ENCODE data around the gene ELP5. TPM values are rescaled to one million over a fixed set of nuclear protein-coding genes. Genes with fewer than 3 reads are reported as not detected.

ELP5 gene
- total and polyA plus RNA-seq, 2 donors (not counting 1 experiment from before 2014, with no cell fraction given), result 48.0 to 69.9 TPM

- Histone ChIP-seq H2AFZ (ENCODE audit: insufficient read depth, low read depth, low read length, poor library complexity, severe bottlenecking) (peak overlapping the region; percentile 61), H3K9ac (ENCODE audit: low read length) (peak overlapping the region; percentile 65), H3K27me3 (replicated peaks in 1 of 4; ENCODE audit: control extremely low read depth in 1 of 4, control insufficient read depth in 3 of 4, insufficient read depth in 4 of 4, low read length in 3 of 4) (no peaks in the 10 kb centered on the region), H3K36me3 (replicated peaks in 1 of 2; ENCODE audit: control extremely low read depth in 1 of 2, control insufficient read depth in 1 of 2, extremely low read depth in 1 of 2, insufficient read depth in 2 of 2, low read length in 1 of 2) (no peaks in the 10 kb centered on the region), H3K9me3 (ENCODE audit: control extremely low read depth in 1 of 3, control insufficient read depth in 2 of 3, insufficient read depth in 1 of 3, low read length in 2 of 3) (no peaks in the 10 kb centered on the region), H3K4me1 (ENCODE audit: control insufficient read depth in 2 of 2, insufficient read depth in 2 of 2, low read length in 2 of 2) (peaks cover 17 to 25% of the 10 kb centered on the region in 2 donors), H3K79me2 (ENCODE audit: control insufficient read depth, insufficient read depth, low read length) (no peaks in the 10 kb centered on the region), H4K20me1 (ENCODE audit: control insufficient read depth, insufficient read depth, low read length, poor library complexity, severe bottlenecking) (no peaks in the 10 kb centered on the region), H3K27ac (ENCODE audit: low read length in 2 of 2) (peak overlapping the region; percentile 86 to 93), H3K4me3 (ENCODE audit: control extremely low read depth in 1 of 5, extremely low read depth in 1 of 5, insufficient read depth in 1 of 5, low read depth in 2 of 5, low read length in 4 of 5) (peak overlapping the region in 4 of 5 experiments; percentile 49 to 65 (median 55)), H3K4me2 (replicated peaks; ENCODE audit: low read depth, low read length, poor library complexity, severe bottlenecking) (peak overlapping the region; percentile 74)
- ATAC-seq (ENCODE audit: low read depth) (peak; percentile 85), DNase-seq (peak; percentile 99)
- ChIA-PET POLR2A (interaction anchor here (0.7 to 1.6 kb wide), 5 partner anchors 20 to 1047 kb away, joined by 3 to 12 read pairs (median 4); partner anchors contain the start of genes DVL2 and GABARAP), CTCF (interaction anchor here (0.6 to 1.2 kb wide), 3 partner anchors 15 to 72 kb away, joined by 3 to 4 read pairs (median 4); partner anchors contain the start of genes ACADVL and DLG4)
- H3K4me1 Mint-ChIP-seq, result peaks cover 28% of the 10 kb centered on the region
- no peaks in the 10 kb centered on the region for H3K9me3 Mint-ChIP-seq (ENCODE audit: insufficient read depth)
- peak overlapping the region; percentile 91 for H3K27ac Mint-ChIP-seq
- TF ChIP-seq EZH2 (IDR thresholded peaks at IDR 0.05; ENCODE audit: borderline replicate concordance, insufficient read depth, low read depth, low read length, poor library complexity, severe bottlenecking) (no peak), CTCF (IDR thresholded peaks at IDR 0.05) (no peak)
- intact Hi-C loops (cut with micrococcal nuclease), result loop anchor here (1.0 to 2.0 kb wide), 10 partner anchors 9 to 278 kb away; partner anchors contain the start of genes ACADVL, DLG4, DVL2 and EIF5A
- peak overlapping the region; percentile 82 for H3K4me3 Mint-ChIP-seq
- WGBS (ENCODE audit: insufficient coverage), result under 1% methylated on average over 34 of the region's 34 CpGs
- H3K27me3 Mint-ChIP-seq, result peaks cover under 1% of the 10 kb centered on the region
Observed at GRCh38 chr17:7204828-7205461, 47.1 kb upstream of the ELP5 start.

- Histone ChIP-seq H3K4me3 (ENCODE audit: control extremely low read depth in 1 of 5, extremely low read depth in 1 of 5, insufficient read depth in 1 of 5, low read depth in 2 of 5, low read length in 4 of 5) (peak overlapping the region in 4 of 5 experiments; percentile 49 to 65 (median 55)), H3K27ac (ENCODE audit: low read length in 2 of 2) (peak overlapping the region; percentile 86 to 93), H3K79me2 (ENCODE audit: control insufficient read depth, insufficient read depth, low read length) (no peaks in the 10 kb centered on the region), H3K9me3 (ENCODE audit: control extremely low read depth in 1 of 3, control insufficient read depth in 2 of 3, insufficient read depth in 1 of 3, low read length in 2 of 3) (no peaks in the 10 kb centered on the region), H3K4me2 (replicated peaks; ENCODE audit: low read depth, low read length, poor library complexity, severe bottlenecking) (peak overlapping the region; percentile 74), H3K36me3 (replicated peaks in 1 of 2; ENCODE audit: control extremely low read depth in 1 of 2, control insufficient read depth in 1 of 2, extremely low read depth in 1 of 2, insufficient read depth in 2 of 2, low read length in 1 of 2) (no peaks in the 10 kb centered on the region), H4K20me1 (ENCODE audit: control insufficient read depth, insufficient read depth, low read length, poor library complexity, severe bottlenecking) (no peaks in the 10 kb centered on the region), H3K4me1 (ENCODE audit: control insufficient read depth in 2 of 2, insufficient read depth in 2 of 2, low read length in 2 of 2) (peaks cover 17 to 25% of the 10 kb centered on the region in 2 donors), H3K27me3 (replicated peaks in 1 of 4; ENCODE audit: control extremely low read depth in 1 of 4, control insufficient read depth in 3 of 4, insufficient read depth in 4 of 4, low read length in 3 of 4) (peaks cover 0 to 3% (median 0%) of the 10 kb centered on the region in 4 experiments), H3K9ac (ENCODE audit: low read length) (peak overlapping the region; percentile 65), H2AFZ (ENCODE audit: insufficient read depth, low read depth, low read length, poor library complexity, severe bottlenecking) (peak overlapping the region; percentile 61)
- 87% methylated on average over 11 of the region's 15 CpGs for WGBS (ENCODE audit: insufficient coverage)
- DNase-seq, result no peak
- Mint-ChIP-seq H3K27me3 (peaks cover 5% of the 10 kb centered on the region), H3K9me3 (ENCODE audit: insufficient read depth) (no peaks in the 10 kb centered on the region), H3K27ac (peak overlapping the region; percentile 91), H3K4me3 (peak overlapping the region; percentile 82), H3K4me1 (peaks cover 28% of the 10 kb centered on the region)
- ChIA-PET POLR2A (interaction anchor here (1.0 kb wide), 1 partner anchor 14 kb away, joined by 4 read pairs; the partner anchor contains the start of genes ACADVL and DLG4), CTCF (interaction anchor here (1.0 to 1.5 kb wide), 3 partner anchors 9 to 44 kb away, joined by 3 to 4 read pairs (median 4); partner anchors contain the start of genes ACADVL and DLG4)
- no peak for ATAC-seq (ENCODE audit: low read depth)
- intact Hi-C loops (cut with micrococcal nuclease), result loop anchor here (1.0 to 2.0 kb wide), 10 partner anchors 9 to 277 kb away; partner anchors contain the start of genes ACADVL, DLG4, DVL2 and EIF5A
- no peak for TF ChIP-seq CTCF (IDR thresholded peaks at IDR 0.05)
- no peak for TF ChIP-seq EZH2 (IDR thresholded peaks at IDR 0.05; ENCODE audit: borderline replicate concordance, insufficient read depth, low read depth, low read length, poor library complexity, severe bottlenecking)
Observed at GRCh38 chr17:7205561-7205960, 46.5 kb upstream of the ELP5 start.

Data from B cell (primary cell).